ENCODE data around the gene KIAA0040.

DNA sequence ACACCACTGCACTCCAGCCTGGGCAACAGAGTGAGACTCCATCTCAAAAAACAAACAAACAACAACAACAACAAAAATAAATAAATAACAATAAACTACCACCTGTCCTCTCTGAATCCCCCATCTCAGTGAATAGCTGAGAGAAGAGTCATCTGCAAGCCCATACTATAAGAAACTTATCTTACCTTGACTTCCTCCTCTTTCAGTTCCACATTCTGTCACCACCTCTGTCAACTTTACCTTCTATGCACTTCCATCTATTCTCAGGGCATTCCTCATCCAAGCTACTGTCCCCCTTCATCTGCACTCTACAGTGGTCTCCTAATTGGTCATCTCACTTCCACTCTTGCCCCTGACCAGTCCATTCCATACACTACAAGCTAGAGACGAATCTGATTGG is 58.1 kb downstream of the KIAA0040 start:
- TF ChIP-seq, protein P1, sequence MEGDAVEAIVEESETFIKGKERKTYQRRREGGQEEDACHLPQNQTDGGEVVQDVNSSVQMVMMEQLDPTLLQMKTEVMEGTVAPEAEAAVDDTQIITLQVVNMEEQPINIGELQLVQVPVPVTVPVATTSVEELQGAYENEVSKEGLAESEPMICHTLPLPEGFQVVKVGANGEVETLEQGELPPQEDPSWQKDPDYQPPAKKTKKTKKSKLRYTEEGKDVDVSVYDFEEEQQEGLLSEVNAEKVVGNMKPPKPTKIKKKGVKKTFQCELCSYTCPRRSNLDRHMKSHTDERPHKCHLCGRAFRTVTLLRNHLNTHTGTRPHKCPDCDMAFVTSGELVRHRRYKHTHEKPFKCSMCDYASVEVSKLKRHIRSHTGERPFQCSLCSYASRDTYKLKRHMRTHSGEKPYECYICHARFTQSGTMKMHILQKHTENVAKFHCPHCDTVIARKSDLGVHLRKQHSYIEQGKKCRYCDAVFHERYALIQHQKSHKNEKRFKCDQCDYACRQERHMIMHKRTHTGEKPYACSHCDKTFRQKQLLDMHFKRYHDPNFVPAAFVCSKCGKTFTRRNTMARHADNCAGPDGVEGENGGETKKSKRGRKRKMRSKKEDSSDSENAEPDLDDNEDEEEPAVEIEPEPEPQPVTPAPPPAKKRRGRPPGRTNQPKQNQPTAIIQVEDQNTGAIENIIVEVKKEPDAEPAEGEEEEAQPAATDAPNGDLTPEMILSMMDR (IDR thresholded peaks at IDR 0.05): no peak
- no peak for TF ChIP-seq POLR2A (IDR thresholded peaks at IDR 0.05)
- TF ChIP-seq POLR2AphosphoS5 (IDR thresholded peaks at IDR 0.05; ENCODE audit: insufficient read depth in 1 of 2, low read depth in 1 of 2): no peak
